Measurements from ENCODE around the gene PSTPIP2.
"Not testable (repeated sequence)": the region's sequence is repeated elsewhere in the genome, so short reads cannot be mapped to it uniquely, and the experiment has no call there.

The PSTPIP2 gene

GRCh38 chr18:46034230-46034629 is 37.8 kb downstream of the PSTPIP2 start:
- no peak for DNase-seq

GRCh38 chr18:46031741-46032140 is 40.3 kb downstream of the PSTPIP2 start:
- no peak for DNase-seq

- no peak for DNase-seq
These were observed 43.5 kb downstream of the PSTPIP2 start for GRCh38 chr18:46028536-46028891.

- no peak for DNase-seq
These were observed 52.1 kb downstream of the PSTPIP2 start for GRCh38 chr18:46019936-46020335.

GRCh38 chr18:46013484-46014189 is 58.4 kb downstream of the PSTPIP2 start:
- DNase-seq, result no peak

GRCh38 chr18:46010676-46011075 is 61.4 kb downstream of the PSTPIP2 start:
- no peak for DNase-seq

- no peak for DNase-seq
These were observed 62.0 kb downstream of the PSTPIP2 start for GRCh38 chr18:46010050-46010449.

GRCh38 chr18:46009125-46009840 is 62.8 kb downstream of the PSTPIP2 start:
- no peak for DNase-seq

- DNase-seq, result no peak
These were observed 63.5 kb downstream of the PSTPIP2 start for GRCh38 chr18:46008531-46008930.

- no peak for DNase-seq
These were observed 64.9 kb downstream of the PSTPIP2 start for GRCh38 chr18:46007165-46007564.

- no peak for DNase-seq
These were observed 69.1 kb downstream of the PSTPIP2 start for GRCh38 chr18:46002934-46003333.

- DNase-seq, result no peak
These were observed 70.2 kb downstream of the PSTPIP2 start for GRCh38 chr18:46001892-46002291.

- no peak for DNase-seq
These were observed 71.0 kb downstream of the PSTPIP2 start for GRCh38 chr18:46001074-46001473.

- no peak for DNase-seq
These were observed 72.5 kb downstream of the PSTPIP2 start for GRCh38 chr18:45999536-45999935.

GRCh38 chr18:45998244-45998643 is 73.8 kb downstream of the PSTPIP2 start:
- peak; percentile 16 for DNase-seq

GRCh38 chr18:45997700-45998151 is 74.3 kb downstream of the PSTPIP2 start:
- DNase-seq, result peak; percentile 13

GRCh38 chr18:45995461-45995860 is 76.6 kb downstream of the PSTPIP2 start:
- DNase-seq, result no peak

- DNase-seq, result no peak
These were observed 78.6 kb downstream of the PSTPIP2 start for GRCh38 chr18:45993438-45993837.

GRCh38 chr18:45992527-45992926 is 79.5 kb downstream of the PSTPIP2 start:
- DNase-seq, result not testable (repeated sequence)

GRCh38 chr18:45991788-45992187 is 80.3 kb downstream of the PSTPIP2 start:
- no peak for DNase-seq

GRCh38 chr18:45984546-45985235 is 87.4 kb downstream of the PSTPIP2 start:
- DNase-seq, result no peak

GRCh38 chr18:45981821-45982220 is 90.2 kb downstream of the PSTPIP2 start:
- DNase-seq, result no peak

GRCh38 chr18:45980229-45980628 is 91.8 kb downstream of the PSTPIP2 start:
- no peak for DNase-seq

- DNase-seq, result no peak
These were observed 94.0 kb downstream of the PSTPIP2 start for GRCh38 chr18:45978084-45978483.

All from activated gamma-delta T cell treated with Interleukin-2 at 50 U/mL for 16 hours (primary cell).